Measurements from ENCODE around the gene ADK.

The ADK gene

DNA sequence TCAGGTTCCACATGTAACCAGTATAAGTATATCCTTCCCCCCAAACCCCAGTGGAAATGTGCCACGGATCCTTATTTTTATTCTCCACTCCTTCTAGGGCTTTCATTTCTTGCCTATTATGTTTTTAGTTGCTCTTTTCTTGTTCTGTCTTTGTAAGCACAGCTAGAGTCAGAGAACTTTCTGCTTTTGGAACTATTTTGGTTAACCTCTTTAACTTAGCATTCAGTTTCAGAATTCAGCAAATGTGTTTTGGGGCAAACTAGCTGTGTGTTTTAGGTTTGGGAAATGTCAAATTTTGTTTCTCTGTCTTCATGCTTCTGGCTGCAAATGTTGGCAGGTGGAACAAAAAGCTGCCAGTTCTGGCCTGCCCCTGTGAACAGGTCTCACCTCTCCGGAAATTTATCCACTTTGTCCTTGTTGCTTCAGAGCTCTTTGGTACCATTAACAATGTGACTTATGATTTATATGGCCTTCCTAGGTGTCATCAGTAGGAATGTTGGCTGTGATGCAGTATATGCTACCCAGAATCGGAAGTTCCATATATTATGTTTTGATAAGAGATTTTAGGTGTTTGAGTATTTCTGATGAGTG is 156.1 kb downstream of the ADK start:
- H3K4me3 Mint-ChIP-seq, result no peak overlapping the region

DNA sequence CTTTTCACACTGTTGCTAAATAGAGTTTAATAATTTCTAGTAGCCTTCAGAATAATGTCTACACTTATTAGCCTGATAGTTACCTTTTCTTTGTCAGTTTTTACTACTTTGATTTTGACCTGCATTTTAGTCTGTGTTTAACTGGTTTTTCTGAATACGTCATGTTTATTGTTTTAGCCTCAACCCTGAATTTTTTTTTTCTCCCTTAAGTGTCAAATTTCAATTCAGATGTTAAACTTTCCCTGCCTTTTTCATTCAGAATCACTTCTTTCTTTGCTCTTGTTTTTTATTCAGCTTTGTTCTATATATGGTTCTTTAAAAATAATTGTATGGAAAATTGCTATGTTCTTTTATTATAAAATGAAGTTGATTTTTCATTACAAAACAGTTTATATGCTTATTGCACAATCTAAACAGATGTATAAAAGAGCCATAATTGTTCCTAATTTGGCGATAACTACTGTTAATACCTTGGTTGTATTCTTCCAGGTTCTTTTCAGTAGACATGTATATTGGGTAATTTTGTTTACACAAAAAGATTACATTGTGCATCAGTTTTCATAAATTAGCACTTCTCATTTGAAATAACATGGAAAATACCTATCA is 159.7 kb downstream of the ADK start:
- peaks cover 21% of the 10 kb centered on the region for H3K4me1 Mint-ChIP-seq (ENCODE audit: low read depth)
- H3K27ac Mint-ChIP-seq, result no peak overlapping the region
- H3K9me3 Mint-ChIP-seq (ENCODE audit: low read depth), result no peaks in the 10 kb centered on the region
- peaks cover 8% of the 10 kb centered on the region for H3K36me3 Mint-ChIP-seq
- no peak overlapping the region for H3K4me3 Mint-ChIP-seq
- H3K27me3 Mint-ChIP-seq, result no peaks in the 10 kb centered on the region

More for the DNA sequence above, 156.1 kb downstream of the ADK start:
- H3K4me1 Mint-ChIP-seq (ENCODE audit: low read depth), result peaks cover 21% of the 10 kb centered on the region
- H3K27ac Mint-ChIP-seq, result no peak overlapping the region
- peaks cover 8% of the 10 kb centered on the region for H3K36me3 Mint-ChIP-seq
- no peaks in the 10 kb centered on the region for H3K27me3 Mint-ChIP-seq
- no peaks in the 10 kb centered on the region for H3K9me3 Mint-ChIP-seq (ENCODE audit: low read depth)

DNA sequence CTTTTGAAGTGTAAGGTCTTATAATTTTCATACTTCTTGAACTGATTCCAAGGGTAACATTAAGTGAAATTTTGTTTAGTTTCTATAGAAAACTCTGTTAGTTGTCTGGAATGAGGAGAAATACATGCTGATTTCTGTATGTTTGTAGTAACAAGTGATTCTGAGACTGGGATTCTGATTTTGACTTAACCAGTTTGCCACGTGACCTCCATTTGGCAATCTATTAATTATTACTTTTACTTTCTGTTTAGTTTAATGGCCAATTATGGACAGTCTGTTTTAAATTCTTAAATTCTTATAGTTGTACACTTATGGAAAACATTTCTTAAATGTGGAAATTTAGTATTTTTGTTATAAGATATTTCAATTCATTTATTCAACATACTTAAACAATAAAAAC is 163.1 kb downstream of the ADK start:
- Mint-ChIP-seq H3K4me1 (ENCODE audit: low read depth) (peaks cover 11% of the 10 kb centered on the region), H3K36me3 (peaks cover 20% of the 10 kb centered on the region), H3K27ac (no peak overlapping the region), H3K27me3 (no peaks in the 10 kb centered on the region), H3K9me3 (ENCODE audit: low read depth) (no peaks in the 10 kb centered on the region), H3K4me3 (no peak overlapping the region)

DNA sequence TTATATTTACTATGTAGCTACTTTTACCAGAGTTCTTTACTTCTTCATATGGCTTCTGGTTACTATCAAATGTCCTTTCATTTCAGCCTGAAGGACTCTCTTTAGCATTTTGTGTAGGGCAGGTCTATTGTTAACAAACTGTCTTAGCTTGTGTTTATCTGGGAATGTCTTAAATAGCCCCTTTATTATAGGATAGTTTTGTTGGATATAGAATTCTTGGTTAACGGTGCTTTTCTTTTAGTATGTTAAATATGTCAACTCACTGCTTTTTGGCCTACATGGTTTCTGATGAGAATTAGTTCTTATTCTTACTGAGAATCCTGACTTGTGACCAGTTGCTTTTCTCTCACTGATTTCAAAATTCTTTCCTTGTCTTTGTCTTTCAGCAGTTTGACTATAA is 169.0 kb downstream of the ADK start:
- Mint-ChIP-seq H3K27me3 (no peaks in the 10 kb centered on the region), H3K9me3 (ENCODE audit: low read depth) (peaks cover 9% of the 10 kb centered on the region), H3K4me3 (no peak overlapping the region), H3K36me3 (peaks cover 49% of the 10 kb centered on the region), H3K27ac (no peak overlapping the region), H3K4me1 (ENCODE audit: low read depth) (peaks cover 3% of the 10 kb centered on the region)

DNA sequence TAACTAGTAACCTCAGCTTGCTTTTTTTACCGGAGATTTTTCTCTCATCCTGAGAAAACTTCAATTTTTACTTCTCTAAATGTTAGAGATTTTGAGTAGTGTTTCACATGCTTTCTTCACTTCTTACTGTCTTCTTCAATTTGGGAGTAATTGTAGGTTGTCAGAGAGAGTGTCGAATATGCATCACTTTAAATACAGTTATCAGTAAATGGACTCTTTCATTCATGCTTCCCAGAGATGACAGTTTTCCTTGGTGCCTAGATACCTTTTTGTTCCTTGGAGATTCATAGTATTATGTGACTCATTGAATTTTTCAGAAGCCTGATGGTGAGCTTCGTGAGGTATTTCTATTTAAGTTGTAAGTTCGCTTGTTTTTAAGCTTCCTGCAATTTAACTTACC is 169.7 kb downstream of the ADK start:
- no peaks in the 10 kb centered on the region for H3K27me3 Mint-ChIP-seq
- H3K4me1 Mint-ChIP-seq (ENCODE audit: low read depth), result peaks cover 3% of the 10 kb centered on the region
- H3K27ac Mint-ChIP-seq, result no peak overlapping the region
- no peak overlapping the region for H3K4me3 Mint-ChIP-seq
- peaks cover 49% of the 10 kb centered on the region for H3K36me3 Mint-ChIP-seq
- peaks cover 9% of the 10 kb centered on the region for H3K9me3 Mint-ChIP-seq (ENCODE audit: low read depth)

DNA sequence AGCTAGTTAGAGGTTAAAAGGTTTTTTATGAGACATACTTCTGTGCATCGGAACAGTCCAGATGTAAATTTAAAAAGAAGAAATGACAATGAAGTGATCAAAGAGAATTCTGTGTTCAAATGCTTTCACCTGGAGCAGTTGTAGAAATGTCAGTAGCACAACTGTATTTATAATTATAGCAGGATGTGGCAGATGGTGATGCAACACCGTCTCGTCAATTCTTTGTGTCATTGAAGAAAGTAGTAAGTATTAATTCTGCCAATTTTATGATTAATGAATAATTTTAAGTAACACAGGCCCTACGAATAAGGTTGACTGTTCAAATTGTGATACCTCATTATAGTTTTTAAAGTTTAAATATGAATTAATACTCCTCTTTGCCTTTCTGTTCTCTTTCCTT is 171.1 kb downstream of the ADK start:
- Mint-ChIP-seq H3K4me1 (ENCODE audit: low read depth) (peaks cover 5% of the 10 kb centered on the region), H3K4me3 (no peak overlapping the region), H3K36me3 (peaks cover 46% of the 10 kb centered on the region), H3K27me3 (no peaks in the 10 kb centered on the region), H3K9me3 (ENCODE audit: low read depth) (peaks cover 9% of the 10 kb centered on the region), H3K27ac (no peak overlapping the region)

DNA sequence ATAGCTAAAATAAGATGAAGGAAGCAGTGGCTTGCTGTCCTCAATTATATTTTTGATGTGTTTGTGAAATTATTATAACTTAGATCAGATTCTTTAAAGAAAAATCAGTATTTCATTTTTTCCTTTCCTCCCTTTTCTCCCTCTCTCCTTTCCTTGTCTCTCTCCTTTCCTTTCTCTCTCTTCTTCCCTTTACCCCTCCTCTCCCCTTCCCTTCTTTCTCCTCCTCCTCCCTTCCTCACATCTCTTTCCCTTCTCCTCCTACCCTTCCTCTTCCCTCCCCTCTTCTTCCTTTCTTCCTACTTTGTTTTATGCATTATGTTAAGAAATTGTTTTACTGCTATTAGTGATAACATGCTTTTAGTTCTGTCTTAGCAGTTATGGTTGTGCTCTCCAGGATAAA is 171.5 kb downstream of the ADK start:
- H3K27me3 Mint-ChIP-seq, result no peaks in the 10 kb centered on the region
- H3K4me3 Mint-ChIP-seq, result no peak overlapping the region
- no peak overlapping the region for H3K27ac Mint-ChIP-seq
- H3K36me3 Mint-ChIP-seq, result peaks cover 45% of the 10 kb centered on the region
- peaks cover 6% of the 10 kb centered on the region for H3K4me1 Mint-ChIP-seq (ENCODE audit: low read depth)
- peaks cover 9% of the 10 kb centered on the region for H3K9me3 Mint-ChIP-seq (ENCODE audit: low read depth)

DNA sequence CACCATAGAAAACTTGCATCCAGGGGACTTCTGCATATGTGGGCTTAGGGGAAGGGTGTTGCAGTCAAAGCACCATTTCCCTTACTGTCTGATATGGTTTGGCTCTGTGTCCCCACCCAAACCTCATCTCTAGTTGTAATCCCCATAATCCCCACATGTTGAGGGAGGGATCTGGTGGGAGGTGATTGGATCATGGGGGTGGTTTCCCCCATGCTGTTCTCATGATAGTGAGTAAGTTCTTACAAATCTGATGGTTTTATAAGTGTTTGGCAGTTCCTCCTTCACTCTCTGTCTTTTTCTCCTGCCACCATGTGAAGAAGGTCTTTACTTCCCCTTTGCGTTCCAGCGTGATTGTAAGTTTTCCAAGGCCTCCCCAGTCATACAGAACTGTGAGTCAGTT is 177.4 kb downstream of the ADK start:
- no peaks in the 10 kb centered on the region for H3K27me3 Mint-ChIP-seq
- no peak overlapping the region for H3K4me3 Mint-ChIP-seq
- H3K4me1 Mint-ChIP-seq (ENCODE audit: low read depth), result peaks cover 3% of the 10 kb centered on the region
- no peaks in the 10 kb centered on the region for H3K9me3 Mint-ChIP-seq (ENCODE audit: low read depth)
- no peak overlapping the region for H3K27ac Mint-ChIP-seq
- peaks cover 23% of the 10 kb centered on the region for H3K36me3 Mint-ChIP-seq

DNA sequence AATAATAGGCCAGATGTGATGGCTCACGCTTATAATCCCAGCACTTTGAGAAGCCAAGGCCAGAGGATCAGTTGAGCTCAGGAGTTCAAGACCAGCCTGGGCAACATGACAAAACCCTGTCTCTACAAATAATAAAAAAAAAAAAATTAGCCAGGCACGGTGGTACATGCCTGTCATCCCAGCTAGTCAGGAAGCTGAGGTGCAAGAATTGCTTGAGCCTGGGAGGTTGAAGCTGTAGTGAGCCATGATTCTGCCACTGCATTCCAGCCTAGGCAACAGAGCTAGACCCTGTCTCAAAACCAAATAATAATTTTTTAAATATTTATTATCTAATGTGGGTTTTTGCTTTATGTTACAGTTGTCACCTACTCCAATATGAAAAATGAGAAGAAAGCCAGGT is 178.9 kb downstream of the ADK start:
- no peak overlapping the region for H3K4me3 Mint-ChIP-seq
- H3K36me3 Mint-ChIP-seq, result peaks cover 18% of the 10 kb centered on the region
- no peak overlapping the region for H3K27ac Mint-ChIP-seq
- H3K27me3 Mint-ChIP-seq, result no peaks in the 10 kb centered on the region
- no peaks in the 10 kb centered on the region for H3K9me3 Mint-ChIP-seq (ENCODE audit: low read depth)
- peaks cover 3% of the 10 kb centered on the region for H3K4me1 Mint-ChIP-seq (ENCODE audit: low read depth)

DNA sequence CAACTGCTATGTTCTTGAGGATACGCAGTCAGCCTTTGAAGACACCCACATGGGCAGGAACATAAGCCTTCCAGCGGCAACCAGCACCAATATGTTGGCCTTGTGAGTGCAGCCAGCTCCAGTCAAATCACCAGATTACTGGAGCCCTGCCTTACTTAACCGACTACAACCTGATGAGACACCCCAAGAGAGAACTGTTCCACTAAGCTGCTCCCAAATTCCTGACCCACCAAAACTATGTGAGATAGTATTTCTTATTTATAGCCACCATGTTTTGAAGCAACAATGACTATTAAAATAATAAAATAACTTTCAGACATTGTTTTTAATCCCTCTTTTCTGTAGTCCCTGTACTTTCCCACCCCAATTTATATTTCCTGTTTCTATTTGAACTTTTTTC is 179.6 kb downstream of the ADK start:
- Mint-ChIP-seq H3K9me3 (ENCODE audit: low read depth) (no peaks in the 10 kb centered on the region), H3K36me3 (peaks cover 14% of the 10 kb centered on the region)

DNA sequence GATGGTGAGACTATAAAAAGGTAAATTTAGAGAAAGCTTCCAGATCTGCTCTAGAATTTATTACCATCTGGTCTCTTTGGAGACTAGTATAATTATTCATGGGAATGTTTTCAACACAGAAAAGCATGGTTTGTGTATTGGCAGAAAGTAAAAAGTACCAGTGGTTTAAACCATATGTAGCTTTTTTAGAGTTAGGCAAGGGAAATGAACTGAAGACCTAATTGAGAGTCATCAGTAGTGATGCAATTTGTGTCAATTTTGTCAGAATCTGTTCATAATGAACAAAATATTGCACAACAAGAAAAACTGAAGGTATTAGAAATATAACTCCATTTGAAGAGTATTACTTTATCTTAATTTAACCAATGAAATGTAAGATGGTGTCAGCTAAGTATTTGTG is 181.4 kb downstream of the ADK start:
- Mint-ChIP-seq H3K27ac (no peak overlapping the region), H3K4me3 (no peak overlapping the region), H3K4me1 (ENCODE audit: low read depth) (peaks cover 5% of the 10 kb centered on the region), H3K27me3 (no peaks in the 10 kb centered on the region), H3K9me3 (ENCODE audit: low read depth) (no peaks in the 10 kb centered on the region), H3K36me3 (peaks cover 16% of the 10 kb centered on the region)

More for the DNA sequence above, 179.6 kb downstream of the ADK start:
- peaks cover 3% of the 10 kb centered on the region for H3K4me1 Mint-ChIP-seq (ENCODE audit: low read depth)
- H3K27ac Mint-ChIP-seq, result no peak overlapping the region
- H3K4me3 Mint-ChIP-seq, result no peak overlapping the region
- H3K27me3 Mint-ChIP-seq, result no peaks in the 10 kb centered on the region

DNA sequence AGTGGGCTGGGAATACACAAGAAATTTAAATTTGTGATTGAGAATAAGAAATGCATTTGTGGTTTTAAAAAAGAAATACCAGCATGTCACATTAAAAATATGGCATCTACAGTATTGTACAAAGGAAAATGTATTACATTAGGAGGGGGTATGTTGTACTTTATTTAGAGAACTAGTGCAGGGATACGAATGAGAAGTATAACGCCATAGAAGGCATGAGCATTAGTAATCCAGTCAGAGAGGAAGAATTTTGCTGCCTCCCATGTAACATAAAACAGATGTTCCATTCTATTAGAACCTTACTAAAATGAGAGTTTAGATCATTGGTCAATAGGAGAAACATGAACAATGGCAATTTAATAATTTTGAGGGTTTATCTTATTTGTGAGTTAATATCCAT is 182.2 kb downstream of the ADK start:
- Mint-ChIP-seq H3K9me3 (ENCODE audit: low read depth) (no peaks in the 10 kb centered on the region), H3K36me3 (peaks cover 15% of the 10 kb centered on the region), H3K4me1 (ENCODE audit: low read depth) (peaks cover 5% of the 10 kb centered on the region), H3K27ac (no peak overlapping the region), H3K4me3 (no peak overlapping the region), H3K27me3 (no peaks in the 10 kb centered on the region)

DNA sequence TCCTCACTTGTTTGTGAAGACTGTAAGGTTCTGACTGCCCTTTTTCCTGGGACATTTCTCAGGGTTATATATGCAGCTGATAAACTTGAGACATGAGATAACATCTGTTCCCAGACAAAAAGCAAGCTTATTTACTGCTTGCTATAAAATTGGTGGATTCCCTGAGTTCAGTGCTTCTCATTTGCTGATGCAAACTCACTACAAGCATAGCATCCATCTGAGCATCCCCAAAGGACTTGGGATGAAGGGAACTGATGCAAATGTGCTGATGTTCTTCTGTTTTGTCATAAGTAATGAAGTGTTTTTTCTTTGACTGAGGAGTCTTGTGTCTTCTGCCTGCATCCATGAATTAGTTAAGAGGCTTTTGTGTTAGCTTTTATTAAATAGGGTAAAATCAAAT is 183.2 kb downstream of the ADK start:
- H3K36me3 Mint-ChIP-seq, result peaks cover 15% of the 10 kb centered on the region
- no peak overlapping the region for H3K27ac Mint-ChIP-seq
- no peaks in the 10 kb centered on the region for H3K9me3 Mint-ChIP-seq (ENCODE audit: low read depth)
- H3K4me3 Mint-ChIP-seq, result no peak overlapping the region
- peaks cover 5% of the 10 kb centered on the region for H3K4me1 Mint-ChIP-seq (ENCODE audit: low read depth)
- no peaks in the 10 kb centered on the region for H3K27me3 Mint-ChIP-seq

DNA sequence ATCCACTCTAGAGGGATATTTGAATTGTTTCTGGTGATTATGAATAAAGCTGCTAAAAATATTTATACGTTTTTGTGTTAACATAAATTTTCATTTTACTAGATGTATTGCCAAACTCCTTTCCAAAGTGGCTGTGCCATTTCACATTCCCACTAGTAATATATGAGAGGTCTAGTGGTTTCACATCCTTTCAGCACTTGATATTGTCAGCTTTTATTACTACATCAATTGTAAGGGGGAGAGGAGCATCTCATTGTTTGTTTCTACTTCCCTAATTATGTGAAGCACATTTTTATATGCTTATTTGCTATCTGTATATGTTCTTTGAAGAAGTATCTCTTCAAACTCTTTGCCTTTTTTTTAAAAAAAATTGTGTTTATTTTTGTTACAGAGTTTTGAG is 184.5 kb downstream of the ADK start:
- Mint-ChIP-seq H3K4me3 (no peak overlapping the region), H3K27ac (no peak overlapping the region), H3K4me1 (ENCODE audit: low read depth) (peaks cover 5% of the 10 kb centered on the region), H3K9me3 (ENCODE audit: low read depth) (no peaks in the 10 kb centered on the region), H3K27me3 (no peaks in the 10 kb centered on the region), H3K36me3 (peaks cover 16% of the 10 kb centered on the region)

DNA sequence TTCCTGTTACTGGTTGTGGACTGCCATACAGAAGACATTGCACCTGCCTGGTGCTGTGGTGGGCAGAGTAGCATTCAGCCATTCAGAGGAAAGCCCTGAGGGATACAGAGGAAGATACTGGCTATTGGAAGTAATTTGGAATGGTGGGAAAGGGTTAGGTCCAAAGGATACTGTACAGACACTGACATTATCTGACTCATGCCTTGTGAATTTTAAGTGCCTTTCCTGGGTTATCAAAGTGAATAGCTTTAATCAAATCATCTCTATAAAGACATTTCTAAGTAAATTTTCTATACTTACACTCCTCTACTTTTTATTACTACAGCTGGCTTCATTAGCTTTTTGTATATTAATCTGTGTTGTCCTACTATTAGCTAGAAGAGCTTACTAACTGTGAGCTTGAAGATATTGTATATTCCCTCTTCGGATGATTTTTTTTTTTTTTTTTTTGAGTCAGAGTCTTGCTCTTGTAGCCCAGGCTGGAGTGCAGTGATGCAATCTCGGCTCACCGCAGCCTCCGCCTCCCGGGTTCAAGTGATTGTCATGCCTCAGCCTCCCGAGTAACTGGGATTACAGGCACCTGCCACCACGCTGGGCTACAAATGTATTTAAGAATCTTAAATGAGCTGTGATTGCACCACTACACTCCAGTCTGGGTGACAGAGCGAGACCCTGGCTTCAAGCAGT is 186.5 kb downstream of the ADK start:
- Mint-ChIP-seq H3K4me3 (no peak overlapping the region), H3K27ac (no peak overlapping the region), H3K36me3 (peaks cover 16% of the 10 kb centered on the region)

DNA sequence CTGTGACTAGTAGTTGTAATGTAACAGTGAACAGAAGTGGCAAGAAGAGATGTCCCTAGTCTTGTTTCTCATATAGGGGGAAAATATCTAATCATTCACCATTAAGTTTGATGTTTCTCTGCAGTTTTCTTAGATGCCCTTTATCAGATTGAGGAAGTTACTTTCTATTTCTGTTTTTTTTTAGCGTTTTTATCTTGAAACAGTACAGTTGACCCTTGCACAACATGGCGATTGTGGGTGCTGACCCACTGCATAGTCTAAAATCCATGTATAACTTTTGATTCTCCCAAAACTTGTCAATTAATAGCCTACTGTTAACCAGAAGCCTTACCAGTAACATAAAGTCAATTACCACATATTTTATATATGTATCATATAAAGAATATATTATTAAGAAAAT is 192.0 kb downstream of the ADK start:
- peaks cover 25% of the 10 kb centered on the region for H3K36me3 Mint-ChIP-seq
- H3K9me3 Mint-ChIP-seq (ENCODE audit: low read depth), result no peaks in the 10 kb centered on the region
- H3K4me3 Mint-ChIP-seq, result no peak overlapping the region
- no peaks in the 10 kb centered on the region for H3K27me3 Mint-ChIP-seq
- no peak overlapping the region for H3K27ac Mint-ChIP-seq
- no peaks in the 10 kb centered on the region for H3K4me1 Mint-ChIP-seq (ENCODE audit: low read depth)

More for the DNA sequence above, 186.5 kb downstream of the ADK start:
- Mint-ChIP-seq H3K4me1 (ENCODE audit: low read depth) (peaks cover 5% of the 10 kb centered on the region), H3K9me3 (ENCODE audit: low read depth) (no peaks in the 10 kb centered on the region), H3K27me3 (no peaks in the 10 kb centered on the region)
